Posterior vena cava (tissue), 2 donors: Measurements from ENCODE around the gene LHX3. TPM values are rescaled to one million over a fixed set of nuclear protein-coding genes. Genes with fewer than 3 reads are reported as not detected.

ENCODE experiments used
- DNase-seq: peaks from one replicate; pipeline ENCODE4 v3.0.0-alpha.2; 2020; ENCODE audit warnings: low spot score
- intact Hi-C, 2 donors: fragments of 100-400 bp; cut with DNase I; formaldehyde crosslinking; loops; one replicate each; pipeline versions ENCODE4 v1.14.1 to v1.14.2; 2022 to 2023
- total RNA-seq, 2 donors: library from RNA; stranded (reverse); fragmentation: NEBNext Ultra II Directional; extraction: Animal tissue kit (Norgen Biotek cat#: 25700); gene quantifications; one replicate each; pipeline ENCODE4 v1.2.1, GENCODE V29; 2021
- donor health status: DM: yes; HTN: yes; CAD: no.
- donor health status: DM: yes; HTN: yes; CAD: no.

The LHX3 gene
- total RNA-seq, 2 donors from 2014 or later = not detected

DNA sequence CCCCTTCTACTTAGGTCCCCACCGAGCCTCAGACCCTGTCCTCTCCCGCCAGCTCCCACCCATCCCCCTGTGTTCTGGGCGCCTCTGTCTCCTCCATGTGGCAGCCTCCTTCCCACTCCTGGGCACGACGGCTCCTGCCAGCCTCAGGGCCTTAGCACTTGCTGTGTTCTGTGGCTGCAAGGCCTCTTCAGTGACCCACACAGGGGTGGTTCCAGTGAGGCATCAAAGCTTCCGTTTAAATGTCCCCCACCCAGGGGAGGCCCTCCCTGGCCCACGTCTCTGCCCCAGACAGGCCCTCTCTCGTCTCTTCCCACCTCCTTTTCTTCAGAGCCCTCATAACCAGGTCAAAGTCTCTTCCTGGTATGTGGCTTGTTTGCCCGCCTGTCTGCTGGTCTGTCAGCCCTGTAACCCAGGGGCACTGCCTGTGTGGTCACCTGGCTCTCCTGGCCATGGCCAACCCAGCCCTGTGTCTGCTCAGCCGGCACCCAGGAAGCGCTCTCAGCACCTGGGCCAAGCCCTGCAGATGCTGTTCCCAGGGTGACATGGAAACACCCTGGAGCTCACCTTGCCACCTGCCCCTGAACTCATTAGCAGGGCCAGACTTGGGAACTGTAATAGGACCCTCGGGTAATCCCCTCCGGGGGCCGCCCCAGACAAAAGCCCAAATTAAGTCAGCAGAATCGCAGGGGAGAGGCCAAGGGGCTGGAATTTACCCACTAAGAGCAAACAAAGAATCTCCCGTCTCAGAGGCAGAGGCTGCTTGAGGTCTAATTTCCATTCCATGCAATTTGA is 33.7 kb downstream of the LHX3 start:
- intact Hi-C loops = loop anchor here in 1 of 2 donors (10.0 kb wide), 1 partner anchor 594 kb away; the partner anchor contains the start of gene LCN15
- DNase-seq = no peak

GRCh38 chr9:136170006-136170901 is 34.7 kb downstream of the LHX3 start:
- DNase-seq = no peak
- intact Hi-C loops = loop anchor here in 1 of 2 donors (10.0 kb wide), 1 partner anchor 595 kb away; the partner anchor contains the start of gene LCN15

GRCh38 chr9:136169495-136169894 is 35.4 kb downstream of the LHX3 start:
- intact Hi-C loops = no loop called here

GRCh38 chr9:136163248-136163850 is 41.6 kb downstream of the LHX3 start:
- intact Hi-C loops = loop anchor here in 1 of 2 donors (5.0 kb wide), 1 partner anchor 1166 kb away; no protein-coding TSS in a partner anchor

More at GRCh38 chr9:136169495-136169894, 35.4 kb downstream of the LHX3 start:
- no peak for DNase-seq

DNA sequence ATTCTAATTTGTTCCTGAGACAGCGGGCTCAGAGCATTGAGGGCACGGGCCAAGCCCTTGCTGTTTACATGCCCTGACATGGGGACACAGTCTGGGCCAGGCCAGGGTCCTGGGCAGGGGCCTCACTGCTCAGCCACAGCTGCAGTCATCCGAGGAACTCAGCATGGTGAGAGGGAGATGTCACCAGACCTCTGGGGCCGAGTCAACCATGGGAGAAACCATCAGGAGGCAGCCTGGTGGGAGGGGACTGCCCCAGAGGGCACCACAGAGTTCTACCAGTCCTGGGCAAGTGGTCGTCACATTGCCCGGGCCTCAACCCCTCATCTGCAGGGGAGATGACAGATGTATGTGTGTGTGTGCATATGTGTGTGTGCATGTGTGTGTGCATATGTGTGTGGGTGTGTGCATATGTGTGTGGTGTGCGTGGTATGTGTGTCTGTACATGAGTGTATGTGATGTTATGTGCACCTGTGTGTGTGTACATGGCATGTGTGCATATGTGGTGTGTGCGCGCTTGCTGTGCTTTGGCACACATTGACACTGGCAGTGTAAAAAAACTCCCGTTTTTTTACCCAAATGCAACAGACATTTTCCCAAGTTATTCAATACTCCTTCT is 43.8 kb downstream of the LHX3 start:
- DNase-seq = no peak
- intact Hi-C loops = loop anchor here in 1 of 2 donors (5.0 kb wide), 1 partner anchor 1164 kb away; no protein-coding TSS in a partner anchor

More at GRCh38 chr9:136163248-136163850, 41.6 kb downstream of the LHX3 start:
- DNase-seq = no peak

DNA sequence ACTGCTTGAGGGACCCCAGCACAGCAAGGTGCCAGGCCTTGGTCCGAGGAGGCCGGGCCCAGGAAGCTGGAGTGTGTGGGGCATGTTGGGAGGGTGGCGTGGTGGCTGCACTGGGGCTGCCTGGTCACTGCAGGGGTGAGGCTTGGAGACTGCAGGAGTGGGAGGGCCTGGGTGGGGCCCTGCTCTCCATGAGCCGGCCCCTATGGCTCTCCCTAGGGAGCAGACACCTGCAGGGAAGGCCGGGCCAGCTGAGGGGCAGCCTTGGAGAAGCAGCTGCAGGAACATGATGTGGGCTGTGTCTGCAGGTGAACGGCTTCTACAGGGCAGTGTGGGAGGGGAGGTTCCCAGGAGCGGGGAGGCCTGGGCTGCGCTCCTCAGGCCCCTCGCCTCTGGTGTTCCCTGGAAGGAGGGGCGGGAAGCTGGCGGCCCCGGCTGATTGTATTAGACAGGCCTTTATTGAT is 44.5 kb downstream of the LHX3 start:
- no peak for DNase-seq
- intact Hi-C loops = loop anchor here in 1 of 2 donors (5.0 kb wide), 1 partner anchor 1163 kb away; no protein-coding TSS in a partner anchor

- no peak for DNase-seq
- intact Hi-C loops = loop anchor here in 1 of 2 donors (5.0 kb wide), 2 partner anchors 352 to 1163 kb away; no protein-coding TSS in a partner anchor
Measured at GRCh38 chr9:136159851-136160250, 45.1 kb downstream of the LHX3 start.

DNA sequence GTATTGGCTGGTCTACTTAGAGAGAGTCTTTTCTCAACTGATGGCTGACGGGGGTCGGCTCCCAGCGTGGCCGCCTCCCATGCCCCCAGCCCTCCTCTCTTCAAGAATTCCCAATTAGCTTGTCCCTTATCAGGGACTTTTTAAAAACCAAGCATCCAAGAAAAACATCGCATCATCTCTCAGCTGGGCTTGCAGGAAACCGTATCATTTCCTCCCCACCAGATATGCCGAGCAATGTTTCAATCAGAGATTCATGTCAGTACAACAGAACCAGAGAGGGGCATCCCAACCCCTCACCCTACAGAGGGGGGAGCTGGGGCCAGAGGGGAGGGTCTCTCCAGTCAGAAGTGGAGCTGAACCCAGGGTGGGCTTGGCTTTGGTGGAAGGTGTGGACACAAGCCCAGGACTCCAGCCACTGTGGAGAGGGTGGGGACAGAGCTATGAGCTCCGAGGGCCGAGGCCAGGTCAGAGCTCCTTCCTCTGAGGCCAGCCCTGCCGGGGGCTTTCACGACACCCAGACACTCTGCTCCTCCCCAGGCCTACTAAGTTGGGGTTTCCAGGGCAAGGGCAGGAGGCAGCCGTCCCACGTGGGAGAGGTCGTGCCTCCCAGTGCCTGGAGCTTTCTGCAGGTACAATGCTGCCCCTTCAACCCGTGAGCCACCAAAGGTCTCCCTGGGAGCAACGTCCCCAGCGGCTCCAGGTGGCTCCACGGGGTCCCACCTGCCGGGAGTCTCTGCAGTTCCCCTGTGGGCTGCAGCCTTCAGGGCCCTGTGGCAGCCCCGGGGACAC is 47.3 kb downstream of the LHX3 start:
- DNase-seq = no peak
- intact Hi-C loops = loop anchor here in 1 of 2 donors (5.0 kb wide), 1 partner anchor 355 kb away; no protein-coding TSS in a partner anchor

GRCh38 chr9:136156209-136157120 is 48.5 kb downstream of the LHX3 start:
- no peak for DNase-seq
- intact Hi-C loops = loop anchor here in 1 of 2 donors (5.0 kb wide), 1 partner anchor 356 kb away; no protein-coding TSS in a partner anchor

GRCh38 chr9:136155576-136155975 is 49.4 kb downstream of the LHX3 start:
- intact Hi-C loops = loop anchor here in 1 of 2 donors (5.0 kb wide), 1 partner anchor 357 kb away; no protein-coding TSS in a partner anchor
- no peak for DNase-seq

DNA sequence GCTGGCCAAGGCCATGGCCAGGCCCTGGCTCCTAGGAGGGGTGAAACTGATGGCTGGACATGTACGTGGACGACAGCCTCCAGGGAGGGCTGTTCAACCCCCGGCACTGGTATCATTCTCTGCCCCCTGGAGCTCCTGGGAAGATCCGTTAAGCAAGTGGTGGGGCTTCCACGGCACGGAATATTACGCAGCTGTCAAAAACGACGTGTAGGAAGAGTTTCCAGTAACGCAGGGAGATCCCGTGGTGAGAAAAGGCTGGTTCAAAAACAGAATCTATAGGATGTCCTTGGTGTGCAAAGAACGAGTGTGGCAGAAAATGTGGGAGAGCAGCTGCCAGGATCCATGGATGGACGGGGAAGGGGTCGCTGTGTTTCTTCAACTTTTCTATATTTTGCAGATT is 50.0 kb downstream of the LHX3 start:
- intact Hi-C loops = loop anchor here in 1 of 2 donors (5.0 kb wide), 1 partner anchor 357 kb away; no protein-coding TSS in a partner anchor
- DNase-seq = no peak

DNA sequence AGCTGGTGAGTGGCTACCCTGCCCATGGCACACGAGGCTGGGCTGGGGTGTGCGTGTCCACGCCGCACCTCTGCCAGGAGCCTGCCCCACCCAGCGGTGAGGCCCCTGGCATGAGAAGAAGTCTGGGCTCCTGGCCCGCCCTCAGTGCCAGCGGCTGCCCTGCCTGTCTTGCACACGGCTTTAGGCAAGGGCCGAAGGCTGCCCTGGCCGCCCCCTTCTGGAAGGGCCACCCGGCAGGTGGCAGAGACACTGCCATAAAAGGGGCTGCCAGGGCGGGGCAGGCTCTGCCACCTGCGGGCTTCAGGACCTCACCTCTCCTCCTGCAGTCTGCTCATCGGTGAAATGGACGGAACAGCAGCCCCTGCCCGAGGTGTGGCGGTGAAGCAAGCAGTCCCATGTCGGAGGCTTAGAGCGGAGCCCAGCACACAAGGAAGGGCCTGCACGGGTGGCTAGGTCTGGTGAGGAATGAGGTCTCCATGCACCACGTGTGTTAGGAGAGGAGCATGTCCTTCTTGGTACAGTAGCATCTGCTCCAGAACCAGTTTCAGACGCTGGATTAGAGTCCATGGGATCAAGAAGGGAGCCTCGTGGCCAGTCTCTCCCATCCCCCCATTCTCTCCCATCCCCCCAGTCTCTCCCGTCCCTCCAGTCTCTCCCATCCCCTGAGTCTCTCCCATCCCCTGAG is 51.4 kb downstream of the LHX3 start:
- no peak for DNase-seq
- intact Hi-C loops = no loop called here

DNA sequence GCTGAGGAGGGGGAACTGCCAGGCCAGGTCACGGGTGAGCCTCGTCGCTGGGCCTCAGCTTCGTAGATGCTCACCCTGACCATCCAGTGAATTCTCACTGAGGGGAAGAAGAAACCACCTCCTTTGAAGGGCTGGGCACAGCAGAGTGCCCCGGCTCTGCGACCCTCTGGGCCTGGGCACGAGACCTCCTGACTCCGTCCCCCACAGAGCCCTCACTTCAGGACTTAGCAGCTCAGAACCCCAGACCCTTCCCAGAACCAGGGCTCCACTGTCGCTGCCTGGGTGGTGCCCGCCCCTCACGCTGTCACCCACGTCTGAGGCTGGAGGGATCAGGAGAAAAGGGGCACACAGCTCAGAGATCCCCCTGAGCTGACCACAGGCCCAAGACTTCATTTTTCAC is 52.0 kb downstream of the LHX3 start:
- intact Hi-C loops = no loop called here
- no peak for DNase-seq

- intact Hi-C loops = no loop called here
- no peak for DNase-seq
Measured at GRCh38 chr9:136152543-136152866, 52.4 kb downstream of the LHX3 start.

- intact Hi-C loops = no loop called here
Measured at GRCh38 chr9:136151848-136152542, 52.9 kb downstream of the LHX3 start.

More at GRCh38 chr9:136151848-136152542, 52.9 kb downstream of the LHX3 start:
- DNase-seq = no peak
